OCI-LY3 (cell line): Measurements from ENCODE around the gene RAD51B.

ENCODE experiments used
- H2AFZ ChIP-seq: fragments of 200-600, 300-600 bp; shearing (Covaris generic); 2 replicates; pipeline ENCODE4 v1.6.0; 2014; ENCODE audit warnings: antibody characterized with exemption, low read depth, low read length
- H3K27ac ChIP-seq: fragments of 200-600, 300-600 bp; sonication (generic); 2 replicates; pipeline ENCODE4 v1.5.1; 2014; ENCODE audit warnings: mild to moderate bottlenecking, low read length, moderate library complexity, mixed read lengths
- H3K27me3 ChIP-seq: fragments of 200-600, 300-600 bp; sonication (generic); 2 replicates; pipeline ENCODE4 v1.6.1; 2014; ENCODE audit warnings: low read depth, low read length, mixed read lengths
- H3K36me3 ChIP-seq: fragments of 200-600, 300-600 bp; sonication (generic); replicated peaks from 2 replicates; pipeline ENCODE3; 2014; ENCODE audit warnings: low read depth, low read length, mixed read lengths
- H3K4me1 ChIP-seq: fragments of 300-600, 200-600 bp; sonication (generic); 2 replicates; pipeline ENCODE4 v1.6.1; 2014; ENCODE audit warnings: low read length, mixed read lengths
- H3K4me2 ChIP-seq: fragments of 200-600, 300-600 bp; sonication (generic); 2 replicates; pipeline ENCODE4 v1.6.1; 2014; ENCODE audit warnings: low read length, mixed read lengths
- H3K4me3 ChIP-seq: fragments of 300-600, 200-600 bp; sonication (generic); 2 replicates; pipeline ENCODE4 v1.5.1; 2014; ENCODE audit warnings: antibody characterized with exemption, mild to moderate bottlenecking, low read length, moderate library complexity
- H3K79me2 ChIP-seq: fragments of 300-600, 200-600 bp; shearing (Covaris generic); 2 replicates; pipeline ENCODE4 v1.6.1; 2014; ENCODE audit warnings: mild to moderate bottlenecking, low read length, mixed read lengths
- H3K9ac ChIP-seq: fragments of 300-600, 200-600 bp; shearing (Covaris generic); 2 replicates; pipeline ENCODE4 v1.6.0; 2014; ENCODE audit warnings: mild to moderate bottlenecking, low read length, moderate library complexity
- H3K9me3 ChIP-seq: fragments of 200-600, 300-600 bp; shearing (Covaris generic); 2 replicates; pipeline ENCODE4 v1.6.1; 2014; ENCODE audit warnings: low read length, mixed read lengths; ENCODE audit not compliant: insufficient read depth
- H4K20me1 ChIP-seq: fragments of 200-600, 300-600 bp; sonication (generic); 2 replicates; pipeline ENCODE4 v1.6.1; 2016; ENCODE audit warnings: low read length, mixed read lengths; ENCODE audit not compliant: insufficient read depth
- CTCF ChIP-seq: fragments of 200-600, 300-600 bp; sonication (generic); IDR thresholded peaks from 2 replicates; pipeline ENCODE4 v1.5.1; 2014; ENCODE audit warnings: antibody characterized with exemption, low read length, low read depth
- EZH2phosphoT487 ChIP-seq: fragments of 200-600 bp; shearing (Covaris generic); IDR thresholded peaks from 2 replicates; pipeline ENCODE4 v1.6.1; 2018; ENCODE audit warnings: antibody characterized with exemption, mixed run types, low read depth

The RAD51B gene

GRCh38 chr14:68104518-68104917 lies 284.9 kb downstream of the RAD51B start:
- H3K9ac ChIP-seq: no peak overlapping the region
- H3K79me2 ChIP-seq: no peaks in the 10 kb centered on the region
- TF ChIP-seq EZH2phosphoT487 (no peak), CTCF (no peak)
- no peaks in the 10 kb centered on the region for H3K4me1 ChIP-seq
- H4K20me1 ChIP-seq: no peaks in the 10 kb centered on the region
- H3K36me3 ChIP-seq: no peaks in the 10 kb centered on the region
- H3K27ac ChIP-seq: no peak overlapping the region
- peaks cover 13% of the 10 kb centered on the region; the same call in 1 of the 2 replicates for H3K9me3 ChIP-seq
- no peak overlapping the region for H3K4me3 ChIP-seq
- H2AFZ ChIP-seq: no peak overlapping the region
- no peaks in the 10 kb centered on the region for H3K27me3 ChIP-seq
- no peak overlapping the region for H3K4me2 ChIP-seq

GRCh38 chr14:68105816-68106215 lies 286.2 kb downstream of the RAD51B start:
- no peak overlapping the region for H3K4me3 ChIP-seq
- no peaks in the 10 kb centered on the region for H3K36me3 ChIP-seq
- no peak overlapping the region for H2AFZ ChIP-seq
- no peaks in the 10 kb centered on the region for H3K79me2 ChIP-seq
- H3K27me3 ChIP-seq: no peaks in the 10 kb centered on the region
- H4K20me1 ChIP-seq: no peaks in the 10 kb centered on the region
- H3K9ac ChIP-seq: no peak overlapping the region
- H3K4me1 ChIP-seq: no peaks in the 10 kb centered on the region
- TF ChIP-seq EZH2phosphoT487 (no peak), CTCF (no peak)
- H3K4me2 ChIP-seq: no peak overlapping the region
- no peak overlapping the region for H3K27ac ChIP-seq
- peaks cover 7% of the 10 kb centered on the region; the same call in 1 of the 2 replicates for H3K9me3 ChIP-seq

- Histone ChIP-seq H3K27me3 (no peaks in the 10 kb centered on the region), H4K20me1 (no peaks in the 10 kb centered on the region), H3K4me2 (no peak overlapping the region), H3K9ac (no peak overlapping the region), H3K4me1 (no peaks in the 10 kb centered on the region), H3K9me3 (peaks cover 2% of the 10 kb centered on the region; the same call in 1 of the 2 replicates), H3K79me2 (no peaks in the 10 kb centered on the region), H3K36me3 (no peaks in the 10 kb centered on the region), H2AFZ (no peak overlapping the region), H3K27ac (no peak overlapping the region), H3K4me3 (no peak overlapping the region)
- TF ChIP-seq CTCF: no peak
- TF ChIP-seq EZH2phosphoT487: no peak
Measured at GRCh38 chr14:68106456-68106855, 286.9 kb downstream of the RAD51B start.

- no peak for TF ChIP-seq EZH2phosphoT487
- TF ChIP-seq CTCF: no peak
Measured at GRCh38 chr14:68106905-68107304, 287.3 kb downstream of the RAD51B start.

More at GRCh38 chr14:68106905-68107304, 287.3 kb downstream of the RAD51B start:
- Histone ChIP-seq H3K9ac (no peak overlapping the region), H3K4me1 (no peaks in the 10 kb centered on the region), H3K36me3 (no peaks in the 10 kb centered on the region), H2AFZ (no peak overlapping the region), H3K4me2 (no peak overlapping the region), H4K20me1 (no peaks in the 10 kb centered on the region), H3K27ac (no peak overlapping the region), H3K79me2 (no peaks in the 10 kb centered on the region), H3K4me3 (no peak overlapping the region), H3K9me3 (no peaks in the 10 kb centered on the region), H3K27me3 (no peaks in the 10 kb centered on the region)
